H7 (cell line): ENCODE results near the gene KCNQ1OT1. TPM values are rescaled to one million over a fixed set of nuclear protein-coding genes. Genes with fewer than 3 reads are reported as not detected.

ENCODE experiments used
- DNase-seq: peaks from one replicate; pipeline ENCODE4 v3.0.0; 2012
- H3K27me3 ChIP-seq: 2 replicates; pipeline ENCODE4 v1.6.0; 2011; ENCODE audit warnings: mild to moderate bottlenecking, low read length; ENCODE audit not compliant: control insufficient read depth, insufficient read depth
- H3K36me3 ChIP-seq: replicated peaks from 2 replicates; pipeline ENCODE4 v1.5.1; 2011; ENCODE audit warnings: low read length; ENCODE audit not compliant: control insufficient read depth, insufficient read depth
- H3K4me3 ChIP-seq: 2 replicates; pipeline ENCODE4 v1.5.1; 2011; ENCODE audit warnings: low read depth, mild to moderate bottlenecking, control low read depth, low read length, moderate library complexity; ENCODE audit not compliant: insufficient read depth
- total RNA-seq: library from RNA; depleted of rRNA; stranded (reverse); fragments of >200 nt; shearing (Covaris generic); gene quantifications from 2 replicates; pipeline ENCODE4 v1.2.3, GENCODE V29; 2014

Gene KCNQ1OT1
- total RNA-seq, 1 experiment from 2014 or later: 0.83 TPM

DNA sequence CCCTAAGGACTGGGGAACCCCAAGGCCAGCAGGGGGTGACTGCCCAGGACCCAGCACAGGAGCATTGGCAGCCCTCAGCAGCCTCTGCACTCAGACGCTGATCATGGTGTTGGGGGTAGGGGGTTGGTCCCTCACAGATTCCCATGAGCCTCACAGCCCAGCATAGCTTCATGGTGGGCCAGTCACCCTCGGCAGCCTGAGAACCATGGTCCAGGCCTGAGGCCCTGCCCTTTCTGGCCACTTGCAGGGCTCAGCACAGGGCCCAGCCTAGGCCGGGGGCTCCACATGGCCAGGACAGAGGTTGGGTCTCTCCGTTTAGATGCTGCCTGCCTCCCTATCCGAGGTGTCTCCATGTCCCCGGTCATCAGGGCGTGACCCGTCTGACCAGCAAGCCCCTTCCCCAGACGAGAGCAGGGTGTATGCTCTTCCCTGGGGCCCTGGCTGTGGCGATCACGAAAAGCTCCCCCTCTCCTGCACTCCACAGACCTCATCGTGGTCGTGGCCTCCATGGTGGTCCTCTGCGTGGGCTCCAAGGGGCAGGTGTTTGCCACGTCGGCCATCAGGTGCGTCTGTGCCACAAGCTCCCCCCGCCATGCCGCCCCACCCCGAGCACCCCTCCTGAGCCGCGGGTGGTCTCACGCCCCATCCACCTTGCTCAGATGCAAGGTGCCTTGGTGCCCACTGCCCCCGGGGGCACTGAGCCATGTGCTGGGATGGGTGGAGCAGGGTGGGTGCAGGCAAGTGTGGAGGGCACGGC lies 128.8 kb downstream of the KCNQ1OT1 start:
- Histone ChIP-seq H3K27me3 (peaks cover 2% of the 10 kb centered on the region), H3K4me3 (no peak overlapping the region), H3K36me3 (no peaks in the 10 kb centered on the region)
- no peak for DNase-seq

- DNase-seq: no peak
- Histone ChIP-seq H3K27me3 (peaks cover 2% of the 10 kb centered on the region), H3K36me3 (no peaks in the 10 kb centered on the region), H3K4me3 (no peak overlapping the region)
Measured at GRCh38 chr11:2570211-2570811, 129.5 kb downstream of the KCNQ1OT1 start.

GRCh38 chr11:2569731-2570210 lies 130.0 kb downstream of the KCNQ1OT1 start:
- Histone ChIP-seq H3K36me3 (no peaks in the 10 kb centered on the region), H3K27me3 (peaks cover 3% of the 10 kb centered on the region)
- no peak for DNase-seq

GRCh38 chr11:2569321-2569721 lies 130.5 kb downstream of the KCNQ1OT1 start:
- no peaks in the 10 kb centered on the region for H3K36me3 ChIP-seq
- no peak overlapping the region for H3K4me3 ChIP-seq
- no peak for DNase-seq
- peaks cover 5% of the 10 kb centered on the region for H3K27me3 ChIP-seq

More at GRCh38 chr11:2569731-2570210, 130.0 kb downstream of the KCNQ1OT1 start:
- no peak overlapping the region for H3K4me3 ChIP-seq

GRCh38 chr11:2567026-2567671 lies 132.6 kb downstream of the KCNQ1OT1 start:
- Histone ChIP-seq H3K4me3 (no peak overlapping the region), H3K27me3 (peaks cover 5% of the 10 kb centered on the region), H3K36me3 (no peaks in the 10 kb centered on the region)
- DNase-seq: no peak

DNA sequence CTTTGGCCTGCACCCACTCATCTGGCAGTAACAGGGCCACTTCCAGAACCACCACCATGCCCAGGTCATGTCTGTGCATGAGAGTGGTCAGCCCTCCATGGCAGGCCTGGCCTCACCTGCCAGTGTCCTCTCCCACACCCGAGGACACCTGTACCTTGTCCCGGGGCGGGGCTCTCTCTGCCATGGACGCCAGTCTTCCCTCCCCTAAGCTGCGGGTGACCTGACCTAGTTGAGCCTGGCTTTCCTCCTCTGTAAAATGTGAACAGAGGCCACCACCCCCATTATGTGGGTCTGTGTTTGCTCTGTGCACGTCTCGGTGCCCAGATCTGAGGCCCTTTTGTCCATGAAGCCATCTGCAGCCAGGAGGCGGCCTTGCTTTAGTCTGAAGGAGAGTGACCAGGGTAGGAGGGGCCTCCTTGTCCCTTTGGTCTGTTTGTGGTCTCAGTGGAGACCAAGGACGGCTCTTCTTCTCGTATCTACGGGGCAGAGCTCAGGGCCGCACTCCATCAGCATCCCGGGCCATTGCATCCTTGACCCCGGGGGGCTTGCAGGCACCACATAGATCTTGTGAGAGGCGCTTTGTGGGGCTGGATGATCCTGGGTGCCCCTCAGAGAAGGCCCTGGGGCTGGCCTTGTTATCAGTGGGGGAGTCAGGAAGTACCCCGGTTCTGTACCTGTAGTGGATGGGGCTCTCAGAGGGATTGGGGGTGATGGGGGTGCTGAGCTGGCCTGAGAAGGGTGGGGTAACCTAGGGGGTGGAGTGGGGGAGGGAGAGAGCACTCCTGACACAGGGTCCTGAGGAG lies 133.4 kb downstream of the KCNQ1OT1 start:
- no peak overlapping the region for H3K4me3 ChIP-seq
- H3K27me3 ChIP-seq: peaks cover 5% of the 10 kb centered on the region
- DNase-seq: no peak
- no peaks in the 10 kb centered on the region for H3K36me3 ChIP-seq

GRCh38 chr11:2565447-2566222 lies 134.2 kb downstream of the KCNQ1OT1 start:
- peaks cover 5% of the 10 kb centered on the region for H3K27me3 ChIP-seq
- no peaks in the 10 kb centered on the region for H3K36me3 ChIP-seq
- no peak for DNase-seq
- H3K4me3 ChIP-seq: no peak overlapping the region

DNA sequence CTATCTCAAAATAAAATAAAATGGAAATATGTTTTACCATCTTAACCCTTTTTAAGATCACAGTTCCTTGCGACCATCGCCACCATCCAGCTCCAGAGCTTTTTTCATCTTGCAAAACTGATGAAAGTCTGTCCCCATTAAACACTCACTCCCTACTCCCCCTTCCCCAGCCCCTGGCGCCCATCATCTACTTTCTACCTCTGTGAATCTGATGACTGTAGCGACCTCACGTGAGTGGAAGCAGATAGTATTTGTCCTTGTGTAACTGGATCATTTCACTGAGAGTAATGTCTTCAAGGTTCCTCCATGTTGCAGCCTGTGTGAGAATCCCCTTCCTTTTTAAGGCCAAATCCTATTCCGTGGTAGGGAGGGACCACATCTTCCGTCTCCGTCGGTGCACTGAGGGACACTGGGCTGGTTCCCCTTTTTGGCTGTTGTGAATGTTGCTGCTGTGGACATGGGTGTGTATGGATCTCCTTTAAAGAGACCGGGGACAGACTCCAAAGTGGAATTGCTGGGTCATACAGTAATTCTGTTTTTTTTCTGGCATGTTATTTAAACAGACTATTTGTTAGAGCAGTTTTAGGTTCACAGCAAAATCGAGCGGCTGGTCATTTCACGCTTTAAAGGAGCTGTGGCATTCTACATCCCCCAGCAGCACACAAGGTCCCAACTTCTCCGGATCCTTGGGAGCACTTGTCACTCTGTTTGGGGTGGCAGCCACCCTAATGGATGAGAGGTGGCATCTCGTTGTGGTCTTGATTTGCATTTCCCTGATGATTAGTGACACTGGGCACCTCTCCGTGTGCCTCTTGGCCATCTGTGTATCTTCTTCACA lies 135.0 kb downstream of the KCNQ1OT1 start:
- no peaks in the 10 kb centered on the region for H3K36me3 ChIP-seq
- DNase-seq: no peak
- H3K4me3 ChIP-seq: no peak overlapping the region
- peaks cover 5% of the 10 kb centered on the region for H3K27me3 ChIP-seq

DNA sequence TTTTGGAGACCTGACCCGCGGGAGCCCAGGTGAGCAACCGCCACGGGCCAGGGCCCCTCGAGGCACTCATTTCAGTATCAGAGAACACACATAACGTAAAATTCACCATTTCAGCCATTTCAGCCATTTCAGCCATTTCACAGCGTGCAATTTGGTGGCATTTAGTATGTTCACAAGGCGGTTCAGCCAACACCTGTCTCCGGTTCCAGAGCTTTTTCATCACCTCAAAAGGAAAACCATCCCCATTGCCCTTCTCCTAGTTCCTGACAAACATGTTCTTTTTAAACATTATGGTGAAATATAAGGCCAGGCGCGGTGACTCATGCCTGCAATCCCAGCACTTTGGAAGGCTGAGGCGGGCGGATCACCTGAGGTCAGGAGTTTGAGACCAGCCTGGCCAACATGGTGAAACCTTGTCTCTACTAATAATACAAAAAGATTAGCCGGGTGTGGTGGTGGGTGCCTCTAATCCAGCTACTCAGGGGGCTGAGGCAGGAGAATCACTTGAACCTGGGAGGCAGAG lies 135.7 kb downstream of the KCNQ1OT1 start:
- Histone ChIP-seq H3K4me3 (no peak overlapping the region), H3K27me3 (peaks cover 3% of the 10 kb centered on the region; the same call in 1 of the 2 replicates), H3K36me3 (no peaks in the 10 kb centered on the region)
- no peak for DNase-seq

GRCh38 chr11:2563213-2564007 lies 136.4 kb downstream of the KCNQ1OT1 start:
- H3K36me3 ChIP-seq: no peaks in the 10 kb centered on the region
- no peak overlapping the region for H3K4me3 ChIP-seq
- no peak for DNase-seq
- peaks cover 3% of the 10 kb centered on the region; the same call in 1 of the 2 replicates for H3K27me3 ChIP-seq

GRCh38 chr11:2562890-2563212 lies 136.9 kb downstream of the KCNQ1OT1 start:
- no peak for DNase-seq
- Histone ChIP-seq H3K27me3 (peaks cover 3% of the 10 kb centered on the region; the same call in 1 of the 2 replicates), H3K36me3 (no peaks in the 10 kb centered on the region), H3K4me3 (no peak overlapping the region)

GRCh38 chr11:2561696-2562581 lies 137.9 kb downstream of the KCNQ1OT1 start:
- peaks cover 3% of the 10 kb centered on the region; the same call in 1 of the 2 replicates for H3K27me3 ChIP-seq
- H3K4me3 ChIP-seq: no peak overlapping the region
- DNase-seq: no peak
- H3K36me3 ChIP-seq: no peaks in the 10 kb centered on the region
